ENCODE data around the gene PTPRN2.

PTPRN2 gene

GRCh38 chr7:158576050-158576762 is 11.4 kb downstream of the PTPRN2 start:
- DNase-seq (ENCODE audit: insufficient read length, low spot score) (no peak), FAIRE-seq (no peak)
- no peak for TF ChIP-seq CTCF (IDR thresholded peaks at IDR 0.05; ENCODE audit: insufficient read depth, missing control alignments)

- TF ChIP-seq CTCF (IDR thresholded peaks at IDR 0.05; ENCODE audit: insufficient read depth, missing control alignments), result no peak
- no peak for FAIRE-seq
These were observed 13.2 kb downstream of the PTPRN2 start for GRCh38 chr7:158574308-158575036.

GRCh38 chr7:158573310-158573709 is 14.3 kb downstream of the PTPRN2 start:
- no peak for FAIRE-seq

More at GRCh38 chr7:158574308-158575036, 13.2 kb downstream of the PTPRN2 start:
- no peak for DNase-seq (ENCODE audit: insufficient read length, low spot score)

GRCh38 chr7:158572000-158572828 is 15.4 kb downstream of the PTPRN2 start:
- TF ChIP-seq CTCF (IDR thresholded peaks at IDR 0.05; ENCODE audit: insufficient read depth, missing control alignments), result no peak
- FAIRE-seq, result no peak
- DNase-seq (ENCODE audit: insufficient read length, low spot score), result no peak

More at GRCh38 chr7:158573310-158573709, 14.3 kb downstream of the PTPRN2 start:
- no peak for DNase-seq (ENCODE audit: insufficient read length, low spot score)
- no peak for TF ChIP-seq CTCF (IDR thresholded peaks at IDR 0.05; ENCODE audit: insufficient read depth, missing control alignments)

GRCh38 chr7:158570449-158571170 is 17.0 kb downstream of the PTPRN2 start:
- TF ChIP-seq CTCF (IDR thresholded peaks at IDR 0.05; ENCODE audit: insufficient read depth, missing control alignments), result no peak
- no peak for DNase-seq (ENCODE audit: insufficient read length, low spot score)
- FAIRE-seq, result no peak

- DNase-seq (ENCODE audit: insufficient read length, low spot score) (no peak), FAIRE-seq (no peak)
- no peak for TF ChIP-seq CTCF (IDR thresholded peaks at IDR 0.05; ENCODE audit: insufficient read depth, missing control alignments)
These were observed 17.7 kb downstream of the PTPRN2 start for GRCh38 chr7:158569858-158570323.
